Measurements from ENCODE around the gene ONECUT1.

ONECUT1 gene

DNA sequence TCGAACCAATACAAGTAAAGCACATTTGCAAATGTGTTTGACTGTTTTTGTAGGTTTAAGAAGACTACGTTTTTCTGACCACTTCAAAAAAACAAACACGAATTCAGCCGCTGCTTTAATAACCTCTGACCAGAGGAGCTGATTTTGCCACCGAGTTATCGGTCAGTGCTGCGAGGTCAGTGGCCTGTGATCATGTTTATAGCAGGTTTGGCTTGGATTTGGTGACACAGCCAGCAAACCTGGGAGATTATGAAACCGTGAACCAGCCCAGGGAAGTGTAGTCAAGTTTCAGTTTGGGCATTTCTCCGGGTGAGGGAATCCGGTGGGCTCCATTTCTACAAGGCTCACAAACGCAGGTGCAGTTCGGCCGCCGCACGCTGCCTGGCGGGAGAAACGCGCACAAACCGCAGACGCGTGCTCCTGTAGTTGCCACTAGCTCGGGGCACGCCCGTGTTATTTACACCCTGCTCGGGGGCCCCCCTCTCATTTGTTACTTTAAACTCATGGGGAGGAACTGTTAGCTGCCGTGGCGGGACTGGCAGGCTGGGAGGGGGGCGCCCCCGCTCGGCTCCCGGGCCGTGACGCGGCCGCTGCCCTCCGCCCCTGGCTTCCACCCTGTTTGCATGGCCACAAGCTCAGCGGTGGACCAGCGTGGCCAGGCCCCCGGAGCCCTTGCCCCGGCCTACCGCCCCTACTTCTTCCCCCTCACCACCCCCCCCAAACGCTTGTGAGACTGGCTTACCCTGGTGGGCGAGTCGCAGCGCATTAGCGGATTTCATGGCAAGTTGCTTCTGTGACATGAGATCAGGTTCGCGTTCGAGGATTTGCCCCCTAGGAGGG lies 13.6 kb upstream of the ONECUT1 start:
- no peak overlapping the region for H3K4me3 ChIP-seq (ENCODE audit: low read depth in 1 of 2, low read length in 1 of 2)

DNA sequence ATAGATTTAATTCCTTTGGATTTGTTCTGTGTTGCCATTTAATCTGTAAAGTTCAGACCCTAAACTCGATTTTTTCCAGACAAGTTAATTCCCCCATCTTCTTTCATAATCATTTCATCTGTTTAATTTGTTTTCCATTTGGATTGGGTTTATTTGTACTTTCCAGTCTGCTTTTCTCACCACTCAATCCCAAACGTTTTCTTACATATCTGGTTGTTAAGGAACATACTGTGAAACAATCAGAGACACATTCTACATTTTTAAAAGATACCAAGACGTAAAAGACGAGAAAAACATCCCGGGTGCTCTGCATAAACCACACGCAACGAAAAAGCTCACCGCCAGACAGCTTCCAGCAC lies 13.0 kb upstream of the ONECUT1 start:
- Histone ChIP-seq H3K27me3 (peaks cover 100% of the 10 kb centered on the region), H3K4me1 (ENCODE audit: control insufficient read depth in 1 of 2, insufficient read depth in 1 of 2, low read depth in 1 of 2, low read length in 1 of 2) (peaks cover 5 to 22% of the 10 kb centered on the region in 2 experiments), H3K27ac (no peak overlapping the region), H3K4me3 (ENCODE audit: low read depth in 1 of 2, low read length in 1 of 2) (no peak overlapping the region), H3K9me3 (no peaks in the 10 kb centered on the region), H3K36me3 (no peaks in the 10 kb centered on the region)
- TF ChIP-seq, protein P1, sequence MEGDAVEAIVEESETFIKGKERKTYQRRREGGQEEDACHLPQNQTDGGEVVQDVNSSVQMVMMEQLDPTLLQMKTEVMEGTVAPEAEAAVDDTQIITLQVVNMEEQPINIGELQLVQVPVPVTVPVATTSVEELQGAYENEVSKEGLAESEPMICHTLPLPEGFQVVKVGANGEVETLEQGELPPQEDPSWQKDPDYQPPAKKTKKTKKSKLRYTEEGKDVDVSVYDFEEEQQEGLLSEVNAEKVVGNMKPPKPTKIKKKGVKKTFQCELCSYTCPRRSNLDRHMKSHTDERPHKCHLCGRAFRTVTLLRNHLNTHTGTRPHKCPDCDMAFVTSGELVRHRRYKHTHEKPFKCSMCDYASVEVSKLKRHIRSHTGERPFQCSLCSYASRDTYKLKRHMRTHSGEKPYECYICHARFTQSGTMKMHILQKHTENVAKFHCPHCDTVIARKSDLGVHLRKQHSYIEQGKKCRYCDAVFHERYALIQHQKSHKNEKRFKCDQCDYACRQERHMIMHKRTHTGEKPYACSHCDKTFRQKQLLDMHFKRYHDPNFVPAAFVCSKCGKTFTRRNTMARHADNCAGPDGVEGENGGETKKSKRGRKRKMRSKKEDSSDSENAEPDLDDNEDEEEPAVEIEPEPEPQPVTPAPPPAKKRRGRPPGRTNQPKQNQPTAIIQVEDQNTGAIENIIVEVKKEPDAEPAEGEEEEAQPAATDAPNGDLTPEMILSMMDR (IDR thresholded peaks at IDR 0.05), result no peak

More for the DNA sequence above, 13.6 kb upstream of the ONECUT1 start:
- H3K4me1 ChIP-seq (ENCODE audit: control insufficient read depth in 1 of 2, insufficient read depth in 1 of 2, low read depth in 1 of 2, low read length in 1 of 2), result peaks cover 5 to 22% of the 10 kb centered on the region in 2 experiments
- no peaks in the 10 kb centered on the region for H3K9me3 ChIP-seq
- H3K27me3 ChIP-seq, result peaks cover 100% of the 10 kb centered on the region
- TF ChIP-seq, protein P1 (IDR thresholded peaks at IDR 0.05), result no peak
- H3K36me3 ChIP-seq, result no peaks in the 10 kb centered on the region
- no peak overlapping the region for H3K27ac ChIP-seq

DNA sequence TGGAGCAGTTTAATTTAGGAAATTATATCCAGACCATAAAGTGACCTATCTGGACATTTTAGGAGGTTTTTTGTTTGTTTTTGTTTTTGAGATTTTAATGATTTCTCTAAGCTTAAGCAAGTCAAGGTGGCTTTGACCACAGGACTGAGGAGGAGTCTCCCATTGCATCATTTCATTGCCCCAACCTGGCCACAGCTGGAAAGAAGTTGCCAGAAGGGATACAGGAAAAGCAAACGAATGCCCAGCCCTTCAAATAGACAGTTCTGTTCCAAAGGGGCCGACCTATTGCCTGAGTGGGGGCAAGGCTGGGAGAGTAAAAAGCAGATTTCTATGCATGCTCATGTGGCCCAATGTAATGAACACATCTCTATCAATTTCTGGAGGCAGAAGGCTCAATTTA lies 12.0 kb upstream of the ONECUT1 start:
- no peak overlapping the region for H3K4me3 ChIP-seq (ENCODE audit: low read depth in 1 of 2, low read length in 1 of 2)
- TF ChIP-seq, protein P1 (IDR thresholded peaks at IDR 0.05), result no peak
- H3K27me3 ChIP-seq, result peaks cover 100% of the 10 kb centered on the region
- H3K4me1 ChIP-seq (ENCODE audit: control insufficient read depth in 1 of 2, insufficient read depth in 1 of 2, low read depth in 1 of 2, low read length in 1 of 2), result peaks cover 5 to 22% of the 10 kb centered on the region in 2 experiments
- H3K9me3 ChIP-seq, result no peaks in the 10 kb centered on the region
- no peaks in the 10 kb centered on the region for H3K36me3 ChIP-seq
- H3K27ac ChIP-seq, result no peak overlapping the region

DNA sequence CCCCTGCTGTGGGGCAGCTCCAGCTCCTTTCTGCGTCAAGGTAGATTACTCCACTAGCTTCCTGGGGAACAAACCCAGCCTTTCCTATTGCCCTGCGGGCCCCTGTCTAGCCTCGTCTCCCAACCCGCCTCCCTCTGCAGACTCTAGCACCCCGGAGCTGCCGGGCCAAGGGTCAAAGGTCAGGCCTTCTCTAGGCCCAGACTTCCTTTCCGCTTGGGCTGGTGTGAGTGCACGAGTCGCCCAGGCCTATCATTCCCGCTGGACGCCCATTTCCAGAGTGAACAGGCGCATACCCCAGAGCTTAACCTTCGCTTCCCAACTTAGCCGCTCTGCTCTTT lies 11.6 kb upstream of the ONECUT1 start:
- Histone ChIP-seq H3K27me3 (peaks cover 100% of the 10 kb centered on the region), H3K9me3 (no peaks in the 10 kb centered on the region), H3K4me3 (ENCODE audit: low read depth in 1 of 2, low read length in 1 of 2) (no peak overlapping the region), H3K4me1 (ENCODE audit: control insufficient read depth in 1 of 2, insufficient read depth in 1 of 2, low read depth in 1 of 2, low read length in 1 of 2) (peaks cover 5 to 22% of the 10 kb centered on the region in 2 experiments), H3K36me3 (no peaks in the 10 kb centered on the region), H3K27ac (no peak overlapping the region)
- TF ChIP-seq, protein P1 (IDR thresholded peaks at IDR 0.05), result no peak

DNA sequence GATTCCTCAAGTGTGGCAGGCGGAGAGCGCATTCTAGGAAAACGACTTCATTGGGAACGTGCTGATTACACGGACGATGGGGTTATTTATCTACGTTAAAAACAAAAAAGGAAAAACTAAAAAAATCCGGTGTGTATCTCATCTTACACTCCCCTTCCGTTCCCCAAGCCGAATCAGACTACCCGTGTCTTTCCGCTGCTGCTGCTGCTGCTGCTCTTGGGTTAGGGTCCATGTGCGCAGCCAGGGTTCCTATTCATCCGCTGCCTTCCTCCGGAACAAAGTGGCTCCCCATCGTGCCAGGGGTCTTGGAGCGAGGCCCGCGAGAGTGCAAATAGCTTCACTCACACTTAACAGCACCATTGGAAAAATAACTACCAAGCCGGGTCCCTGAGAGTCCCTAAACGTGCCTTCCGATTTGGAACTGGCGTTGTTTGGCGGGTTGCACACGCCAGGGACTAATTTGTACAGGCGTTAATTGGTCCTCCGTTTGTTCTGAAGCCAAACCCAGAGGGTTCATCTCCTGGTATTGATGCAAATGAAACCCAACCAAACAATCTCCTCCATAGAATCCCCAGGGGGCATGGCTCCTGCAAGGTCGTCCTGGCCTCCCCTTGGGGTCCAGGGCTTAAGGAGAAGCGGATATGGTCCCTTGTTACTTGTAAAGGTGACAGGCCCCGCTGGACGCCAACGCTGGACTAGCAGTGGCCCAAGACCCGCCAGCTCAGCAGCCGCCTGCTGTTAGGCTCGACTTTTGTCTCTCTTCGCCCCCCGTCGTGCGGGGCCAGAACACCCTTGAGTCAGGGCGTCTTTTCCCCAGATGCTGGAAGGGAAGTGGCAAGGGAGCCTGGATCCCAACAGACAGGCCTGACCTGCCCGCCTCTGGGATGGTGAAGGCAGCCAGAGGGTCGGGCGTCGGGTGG lies 11.0 kb upstream of the ONECUT1 start:
- Histone ChIP-seq H3K36me3 (no peaks in the 10 kb centered on the region), H3K4me1 (ENCODE audit: control insufficient read depth in 1 of 2, insufficient read depth in 1 of 2, low read depth in 1 of 2, low read length in 1 of 2) (peaks cover 5 to 22% of the 10 kb centered on the region in 2 experiments), H3K27ac (no peak overlapping the region), H3K27me3 (peaks cover 100% of the 10 kb centered on the region), H3K4me3 (ENCODE audit: low read depth in 1 of 2, low read length in 1 of 2) (no peak overlapping the region), H3K9me3 (no peaks in the 10 kb centered on the region)
- TF ChIP-seq, protein P1 (IDR thresholded peaks at IDR 0.05), result no peak
